Activated B cell treated with CpG ODN at 0.5 μM for 24 hours (primary cell): ENCODE measurements around the gene CD96. TPM values are rescaled to one million over a fixed set of nuclear protein-coding genes. Genes with fewer than 3 reads are reported as not detected.

Experiments used
- ATAC-seq: fragments of 200-7000 bp; cut with Tn5 transposase; one replicate; pipeline ENCODE4 v1.10.0; 2021; ENCODE audit warnings: low read depth, mild to moderate bottlenecking, moderate library complexity
- CTCF ChIA-PET: fragments of 350-600 bp; sonication (Branson Sonifier 250); formaldehyde crosslinking; loops from one replicate; lab custom pipeline; 2021; ENCODE audit warnings: antibody characterized with exemption; lab: Charles Lee
- POLR2A ChIA-PET: fragments of 350-600 bp; sonication (Branson Sonifier 250); formaldehyde crosslinking; loops from one replicate; lab custom pipeline; 2021; ENCODE audit warnings: antibody characterized with exemption; lab: Charles Lee
- DNase-seq: peaks from one replicate; pipeline ENCODE4 v3.0.0; 2022
- H3K27ac Mint-ChIP-seq: one replicate; pipeline ENCODE4 v1.8.0; 2020; ENCODE audit warnings: mixed read lengths
- H3K27me3 Mint-ChIP-seq: one replicate; pipeline ENCODE4 v1.8.0; 2021; ENCODE audit warnings: mixed read lengths
- H3K36me3 Mint-ChIP-seq: one replicate; pipeline ENCODE4 v1.8.0; 2021; ENCODE audit warnings: low read depth, mixed read lengths
- H3K4me1 Mint-ChIP-seq: one replicate; pipeline ENCODE4 v1.8.0; 2021; ENCODE audit warnings: mixed read lengths
- H3K4me3 Mint-ChIP-seq: one replicate; pipeline ENCODE4 v1.8.0; 2020; ENCODE audit warnings: mild to moderate bottlenecking, mixed read lengths
- H3K9me3 Mint-ChIP-seq: one replicate; pipeline ENCODE4 v1.8.0; 2020; ENCODE audit warnings: mixed read lengths
- CTCF ChIP-seq: fragments of 200-600 bp; IDR thresholded peaks from one replicate; pipeline ENCODE4 v1.8.0; 2022; ENCODE audit warnings: antibody characterized with exemption, mild to moderate bottlenecking
- intact Hi-C: fragments of 100-400 bp; cut with micrococcal nuclease; formaldehyde crosslinking; loops from one replicate; pipeline ENCODE4 v1.15.1; 2024
- total RNA-seq: library from RNA; stranded (reverse); gene quantifications from 2 replicates; pipeline ENCODE4 v1.2.3, GENCODE V29; 2022

Gene CD96
- total RNA-seq, result 32.4 and 34.3 TPM in 2 replicates

GRCh38 chr3:111541911-111542483 lies at the start of gene CD96:
Gene CD96, plus strand, starts transcription at chr3:111542197. Its CDS starts 52 bp downstream, at chr3:111542249.
- peaks cover 50% of the 10 kb centered on the region for H3K4me1 Mint-ChIP-seq

DNA sequence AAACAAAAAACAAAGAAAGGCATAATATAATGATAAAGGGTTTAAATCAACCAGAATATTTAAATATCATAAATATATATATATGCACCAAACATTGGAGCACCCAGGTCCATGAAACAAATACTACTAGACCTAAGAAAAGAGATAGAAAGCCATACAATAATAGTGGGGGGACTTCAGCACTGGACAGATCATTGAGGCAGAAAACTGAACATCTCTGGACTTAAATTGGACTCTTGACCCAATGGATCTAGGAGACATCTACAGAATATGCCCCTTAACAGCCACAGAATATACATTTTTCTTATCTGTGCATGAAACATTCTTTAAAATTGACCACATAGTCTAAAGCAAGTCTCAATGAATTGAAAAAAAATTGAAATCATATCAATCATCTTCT lies 48.7 kb upstream of the CD96 start:
- Mint-ChIP-seq H3K27me3 (peaks cover 4% of the 10 kb centered on the region), H3K9me3 (peaks cover 2% of the 10 kb centered on the region), H3K27ac (no peak overlapping the region), H3K4me1 (no peaks in the 10 kb centered on the region), H3K36me3 (no peaks in the 10 kb centered on the region), H3K4me3 (no peak overlapping the region)
- POLR2A ChIA-PET, result no interaction called here
- ATAC-seq (no peak), DNase-seq (no peak)
- CTCF ChIA-PET, result no interaction called here
- intact Hi-C loops, result no loop called here
- no peak for TF ChIP-seq CTCF

More at GRCh38 chr3:111541911-111542483, at the start of gene CD96:
- peak within 1 kb of the TSS; percentile 87 for H3K4me3 Mint-ChIP-seq
- peak; percentile 63 for ATAC-seq
- ChIA-PET CTCF (interaction anchor here (0.8 to 1.3 kb wide), 3 partner anchors 36 to 150 kb away, joined by 3 read pairs; no protein-coding TSS in a partner anchor), POLR2A (interaction anchor here (0.9 to 1.4 kb wide), 4 partner anchors 47 to 126 kb away, joined by 3 to 5 read pairs (median 4); partner anchors contain the start of gene ZBED2)
- no peak for TF ChIP-seq CTCF
- H3K27ac Mint-ChIP-seq, result peak within 1 kb of the TSS; percentile 92
- H3K36me3 Mint-ChIP-seq, result peaks cover 3% of the 10 kb centered on the region
- intact Hi-C loops, result loop anchor here (5.0 kb wide), 1 partner anchor 805 kb away; no protein-coding TSS in a partner anchor
- no peak for DNase-seq
- H3K9me3 Mint-ChIP-seq, result no peaks in the 10 kb centered on the region
- no peaks in the 10 kb centered on the region for H3K27me3 Mint-ChIP-seq

GRCh38 chr3:111496894-111497559 lies 45.0 kb upstream of the CD96 start:
- Mint-ChIP-seq H3K4me1 (no peaks in the 10 kb centered on the region), H3K4me3 (no peak overlapping the region), H3K9me3 (peaks cover 8% of the 10 kb centered on the region), H3K36me3 (no peaks in the 10 kb centered on the region), H3K27me3 (peaks cover 4% of the 10 kb centered on the region), H3K27ac (no peak overlapping the region)
- DNase-seq, result no peak
- ChIA-PET CTCF (no interaction called here), POLR2A (no interaction called here)
- intact Hi-C loops, result no loop called here
- no peak for TF ChIP-seq CTCF
- no peak for ATAC-seq

GRCh38 chr3:111498022-111498421 lies 44.0 kb upstream of the CD96 start:
- H3K9me3 Mint-ChIP-seq, result peaks cover 8% of the 10 kb centered on the region
- H3K4me1 Mint-ChIP-seq, result no peaks in the 10 kb centered on the region
- no peak overlapping the region for H3K27ac Mint-ChIP-seq
- intact Hi-C loops, result no loop called here
- ATAC-seq (no peak), DNase-seq (no peak)
- peaks cover 4% of the 10 kb centered on the region for H3K27me3 Mint-ChIP-seq
- ChIA-PET POLR2A (no interaction called here), CTCF (no interaction called here)
- no peak overlapping the region for H3K4me3 Mint-ChIP-seq
- H3K36me3 Mint-ChIP-seq, result no peaks in the 10 kb centered on the region
- TF ChIP-seq CTCF, result no peak

GRCh38 chr3:111506435-111506834 lies 35.6 kb upstream of the CD96 start:
- no peak for TF ChIP-seq CTCF
- Mint-ChIP-seq H3K4me3 (no peak overlapping the region), H3K27ac (no peak overlapping the region), H3K36me3 (no peaks in the 10 kb centered on the region), H3K27me3 (no peaks in the 10 kb centered on the region), H3K4me1 (no peaks in the 10 kb centered on the region), H3K9me3 (peaks cover 11% of the 10 kb centered on the region)
- ChIA-PET POLR2A (no interaction called here), CTCF (no interaction called here)
- intact Hi-C loops, result no loop called here
- no peak for ATAC-seq
- DNase-seq, result no peak
